Measurements from ENCODE around the gene PHYHD1. TPM values are rescaled to one million over a fixed set of nuclear protein-coding genes. Genes with fewer than 3 reads are reported as not detected.
A peak's percentile ranks its signal among the peaks of the same experiment; 100 is the strongest.

The PHYHD1 gene
- total and polyA plus RNA-seq, 2 of the 13 experiments (the other 11 are each of a cell fraction or from before 2014, with no cell fraction given), result 10.6 to 25.3 TPM

DNA sequence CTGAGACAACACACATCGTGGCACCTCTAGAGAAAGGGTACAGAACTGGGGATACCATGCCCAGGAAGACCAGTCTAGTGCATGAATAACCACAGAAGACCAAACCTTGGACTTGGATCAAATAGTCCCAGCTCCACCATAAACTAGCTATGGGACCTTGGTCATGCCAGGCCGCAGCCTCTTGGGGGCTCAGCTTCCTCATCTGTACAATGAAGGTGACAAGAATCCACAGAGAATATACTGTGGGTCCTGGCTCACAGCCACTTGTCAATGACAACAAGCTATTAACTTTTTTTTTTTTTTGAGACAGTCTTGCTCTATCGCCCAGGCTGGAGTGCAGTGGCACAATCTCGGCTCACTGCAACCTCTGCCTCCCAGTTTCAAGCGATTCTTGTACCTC is 42.9 kb upstream of the PHYHD1 start:
- H3K79me2 ChIP-seq (ENCODE audit: insufficient read depth, low read length), result peaks cover 64% of the 10 kb centered on the region
- H3K27me3 ChIP-seq (ENCODE audit: control insufficient read depth in 1 of 2, insufficient read depth in 2 of 2, low read length in 2 of 2), result no peaks in the 10 kb centered on the region; a peak in 1 of 5 replicates
- peak overlapping the region; percentile 41; the same call in 1 of the 2 replicates for H3K9ac ChIP-seq (ENCODE audit: insufficient read depth, low read depth, low read length)
- no peak overlapping the region for H2AFZ ChIP-seq (ENCODE audit: low read length)
- peak overlapping the region in 1 of 3 experiments; percentile 21; a peak in 1 of 6 replicates for H3K4me3 ChIP-seq (replicated peaks in 1 of 3; ENCODE audit: insufficient read depth in 1 of 3, low read depth in 2 of 3, low read length in 3 of 3)
- WGBS (ENCODE audit: low lambda C conversion rate), result 26% methylated on average over 5 of the region's 5 CpGs
- H3K4me1 ChIP-seq (ENCODE audit: insufficient read depth, low read length), result peaks cover 68% of the 10 kb centered on the region
- DNase-seq (ENCODE audit: low spot score) (peak; percentile 68), FAIRE-seq (peak; percentile 69), ATAC-seq (peak; percentile 4; the same call in 1 of the 3 replicates)
- in situ Hi-C loops (cut with HindIII; ENCODE audit: extremely low pct_ligation_motif_present, low pct_unique_long_range_greater_than_20kb), result no loop called here
- no peaks in the 10 kb centered on the region for H3K9me3 ChIP-seq (ENCODE audit: low read length)
- ChIA-PET CTCF (ENCODE audit: low intra/inter-chr PET ratio, low total read pairs) (interaction anchor here (1.6 to 2.7 kb wide), 3 partner anchors 14 to 50 kb away, joined by 4 to 17 read pairs (median 6); no protein-coding TSS in a partner anchor), POLR2A (interaction anchor here (0.6 to 3.1 kb wide), 8 partner anchors 8 to 60 kb away, joined by 3 to 14 read pairs (median 4); partner anchors contain the start of gene ENDOG)
- H3K27ac ChIP-seq (ENCODE audit: extremely low read length, insufficient read depth, low read length), result peak overlapping the region; percentile 95
- H4K20me1 ChIP-seq (ENCODE audit: insufficient read depth, low read length), result peaks cover 3% of the 10 kb centered on the region; the same call in 1 of the 2 replicates
- H3K36me3 ChIP-seq (replicated peaks in 1 of 2; ENCODE audit: control insufficient read depth in 1 of 2, insufficient read depth in 2 of 2, low read length in 2 of 2), result no peaks in the 10 kb centered on the region; a peak in 1 of 5 replicates
- peak overlapping the region; percentile 46 for H3K4me2 ChIP-seq (ENCODE audit: low read depth, low read length)
- no TSS peak for BruUV-seq (replicated peaks)
- intact Hi-C loops (cut with micrococcal nuclease; ENCODE audit: unreplicated experiment), result loop anchor here (2.0 kb wide), 1 partner anchor 15 kb away; no protein-coding TSS in a partner anchor
- TF ChIP-seq SIX1 (CRISPR knock-in tag; IDR thresholded peaks at IDR 0.05; ENCODE audit: borderline replicate concordance), result no peak
- no peak for TF ChIP-seq ZNF788 (CRISPR knock-in tag; IDR thresholded peaks at IDR 0.05; ENCODE audit: borderline replicate concordance)
- no peak for TF ChIP-seq JARID2 (CRISPR knock-in tag; IDR thresholded peaks at IDR 0.05; ENCODE audit: insufficient replicate concordance)
- no peak for TF ChIP-seq PAWR (CRISPR knock-in tag; IDR thresholded peaks at IDR 0.05; ENCODE audit: borderline replicate concordance)
- no peak for TF ChIP-seq NR2F2 (IDR thresholded peaks at IDR 0.05; ENCODE audit: borderline replicate concordance, low read depth)
- TF ChIP-seq, protein P1, sequence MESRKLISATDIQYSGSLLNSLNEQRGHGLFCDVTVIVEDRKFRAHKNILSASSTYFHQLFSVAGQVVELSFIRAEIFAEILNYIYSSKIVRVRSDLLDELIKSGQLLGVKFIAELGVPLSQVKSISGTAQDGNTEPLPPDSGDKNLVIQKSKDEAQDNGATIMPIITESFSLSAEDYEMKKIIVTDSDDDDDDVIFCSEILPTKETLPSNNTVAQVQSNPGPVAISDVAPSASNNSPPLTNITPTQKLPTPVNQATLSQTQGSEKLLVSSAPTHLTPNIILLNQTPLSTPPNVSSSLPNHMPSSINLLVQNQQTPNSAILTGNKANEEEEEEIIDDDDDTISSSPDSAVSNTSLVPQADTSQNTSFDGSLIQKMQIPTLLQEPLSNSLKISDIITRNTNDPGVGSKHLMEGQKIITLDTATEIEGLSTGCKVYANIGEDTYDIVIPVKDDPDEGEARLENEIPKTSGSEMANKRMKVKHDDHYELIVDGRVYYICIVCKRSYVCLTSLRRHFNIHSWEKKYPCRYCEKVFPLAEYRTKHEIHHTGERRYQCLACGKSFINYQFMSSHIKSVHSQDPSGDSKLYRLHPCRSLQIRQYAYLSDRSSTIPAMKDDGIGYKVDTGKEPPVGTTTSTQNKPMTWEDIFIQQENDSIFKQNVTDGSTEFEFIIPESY (CRISPR knock-in tag; IDR thresholded peaks at IDR 0.05), result peak; percentile 82
- TF ChIP-seq FOXK1 (CRISPR knock-in tag; IDR thresholded peaks at IDR 0.05; ENCODE audit: borderline replicate concordance, low read depth), result no peak
- TF ChIP-seq ZNF12 (CRISPR knock-in tag; IDR thresholded peaks at IDR 0.05), result no peak
- TF ChIP-seq ZNF891 (CRISPR knock-in tag; IDR thresholded peaks at IDR 0.05), result no peak
- TF ChIP-seq, protein P2, sequence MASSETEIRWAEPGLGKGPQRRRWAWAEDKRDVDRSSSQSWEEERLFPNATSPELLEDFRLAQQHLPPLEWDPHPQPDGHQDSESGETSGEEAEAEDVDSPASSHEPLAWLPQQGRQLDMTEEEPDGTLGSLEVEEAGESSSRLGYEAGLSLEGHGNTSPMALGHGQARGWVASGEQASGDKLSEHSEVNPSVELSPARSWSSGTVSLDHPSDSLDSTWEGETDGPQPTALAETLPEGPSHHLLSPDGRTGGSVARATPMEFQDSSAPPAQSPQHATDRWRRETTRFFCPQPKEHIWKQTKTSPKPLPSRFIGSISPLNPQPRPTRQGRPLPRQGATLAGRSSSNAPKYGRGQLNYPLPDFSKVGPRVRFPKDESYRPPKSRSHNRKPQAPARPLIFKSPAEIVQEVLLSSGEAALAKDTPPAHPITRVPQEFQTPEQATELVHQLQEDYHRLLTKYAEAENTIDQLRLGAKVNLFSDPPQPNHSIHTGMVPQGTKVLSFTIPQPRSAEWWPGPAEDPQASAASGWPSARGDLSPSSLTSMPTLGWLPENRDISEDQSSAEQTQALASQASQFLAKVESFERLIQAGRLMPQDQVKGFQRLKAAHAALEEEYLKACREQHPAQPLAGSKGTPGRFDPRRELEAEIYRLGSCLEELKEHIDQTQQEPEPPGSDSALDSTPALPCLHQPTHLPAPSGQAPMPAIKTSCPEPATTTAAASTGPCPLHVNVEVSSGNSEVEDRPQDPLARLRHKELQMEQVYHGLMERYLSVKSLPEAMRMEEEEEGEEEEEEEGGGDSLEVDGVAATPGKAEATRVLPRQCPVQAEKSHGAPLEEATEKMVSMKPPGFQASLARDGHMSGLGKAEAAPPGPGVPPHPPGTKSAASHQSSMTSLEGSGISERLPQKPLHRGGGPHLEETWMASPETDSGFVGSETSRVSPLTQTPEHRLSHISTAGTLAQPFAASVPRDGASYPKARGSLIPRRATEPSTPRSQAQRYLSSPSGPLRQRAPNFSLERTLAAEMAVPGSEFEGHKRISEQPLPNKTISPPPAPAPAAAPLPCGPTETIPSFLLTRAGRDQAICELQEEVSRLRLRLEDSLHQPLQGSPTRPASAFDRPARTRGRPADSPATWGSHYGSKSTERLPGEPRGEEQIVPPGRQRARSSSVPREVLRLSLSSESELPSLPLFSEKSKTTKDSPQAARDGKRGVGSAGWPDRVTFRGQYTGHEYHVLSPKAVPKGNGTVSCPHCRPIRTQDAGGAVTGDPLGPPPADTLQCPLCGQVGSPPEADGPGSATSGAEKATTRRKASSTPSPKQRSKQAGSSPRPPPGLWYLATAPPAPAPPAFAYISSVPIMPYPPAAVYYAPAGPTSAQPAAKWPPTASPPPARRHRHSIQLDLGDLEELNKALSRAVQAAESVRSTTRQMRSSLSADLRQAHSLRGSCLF (CRISPR knock-in tag; IDR thresholded peaks at IDR 0.05; ENCODE audit: borderline replicate concordance), result no peak
- TF ChIP-seq ZNF644 (CRISPR knock-in tag; IDR thresholded peaks at IDR 0.05; ENCODE audit: low read depth), result no peak
- peak; percentile 1 for TF ChIP-seq ASH2L (IDR thresholded peaks at IDR 0.05; ENCODE audit: insufficient read length, low read depth, low read length)
- no peak for TF ChIP-seq ZSCAN29 (CRISPR knock-in tag; conservative IDR thresholded peaks at IDR 0.05)
- no peak for TF ChIP-seq SOX13 (IDR thresholded peaks at IDR 0.05)
- 0 out of 4 replicates have a peak, but pooled peaks of 1 of the 2 experiments have one; percentile 13 for TF ChIP-seq SOX13 (CRISPR knock-in tag; conservative IDR thresholded peaks at IDR 0.05 in 1 of 2, IDR thresholded peaks at IDR 0.05 in 1 of 2)
- TF ChIP-seq, protein P3, sequence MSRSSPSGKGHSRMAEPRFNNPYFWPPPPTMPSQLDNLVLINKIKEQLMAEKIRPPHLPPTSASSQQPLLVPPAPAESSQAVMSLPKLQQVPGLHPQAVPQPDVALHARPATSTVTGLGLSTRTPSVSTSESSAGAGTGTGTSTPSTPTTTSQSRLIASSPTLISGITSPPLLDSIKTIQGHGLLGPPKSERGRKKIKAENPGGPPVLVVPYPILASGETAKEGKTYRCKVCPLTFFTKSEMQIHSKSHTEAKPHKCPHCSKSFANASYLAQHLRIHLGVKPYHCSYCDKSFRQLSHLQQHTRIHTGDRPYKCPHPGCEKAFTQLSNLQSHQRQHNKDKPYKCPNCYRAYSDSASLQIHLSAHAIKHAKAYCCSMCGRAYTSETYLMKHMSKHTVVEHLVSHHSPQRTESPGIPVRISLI (CRISPR knock-in tag; IDR thresholded peaks at IDR 0.05; ENCODE audit: borderline replicate concordance), result peak; percentile 44; the same call in 1 of the 2 replicates
- TF ChIP-seq ZNF605 (CRISPR knock-in tag; IDR thresholded peaks at IDR 0.05), result no peak
